ENCODE data around the gene KRTAP10-4.

Gene KRTAP10-4

DNA sequence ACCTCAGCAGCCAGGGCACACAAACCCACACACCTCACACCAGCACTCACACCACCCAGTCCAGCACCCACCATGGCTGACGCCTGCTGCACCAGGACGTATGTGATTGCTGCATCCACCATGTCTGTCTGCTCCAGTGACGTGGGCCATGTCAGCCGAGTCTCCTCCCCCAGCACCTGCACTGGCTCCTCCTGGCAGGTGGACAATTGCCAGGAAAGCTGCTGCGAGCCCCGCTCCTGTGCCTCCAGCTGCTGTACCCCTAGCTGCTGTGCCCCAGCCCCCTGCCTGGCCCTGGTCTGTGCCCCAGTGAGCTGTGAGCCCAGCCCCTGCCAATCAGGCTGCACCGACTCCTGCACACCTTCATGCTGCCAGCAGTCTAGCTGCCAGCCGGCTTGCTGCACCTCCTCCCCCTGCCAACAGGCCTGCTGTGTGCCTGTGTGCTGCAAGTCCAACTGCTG is 38.5 kb downstream of the KRTAP10-4 start, which contains the start of gene KRTAP10-8:
Gene KRTAP10-8, plus strand, starts transcription at position 51 of the 458 bp plus-strand sequence. Its CDS starts 22 bp downstream, at position 73.
- H3K9ac ChIP-seq (ENCODE audit: low read depth, low read length, poor library complexity): peak within 1 kb of the TSS; percentile 61
- no peak within 1 kb of the TSS for H3K27ac ChIP-seq (replicated peaks; ENCODE audit: low read length)
- H3K18ac ChIP-seq (ENCODE audit: low read length): peak within 1 kb of the TSS; percentile 77
- H4K91ac ChIP-seq (ENCODE audit: low read depth, low read length, poor library complexity): peak within 1 kb of the TSS; percentile 77
- no CpG with 5 or more reads among the region's 8 CpGs for WGBS, 2 donors (ENCODE audit: extremely low coverage in 2 of 2, insufficient read length in 2 of 2, insufficient replicate concordance in 1 of 2)
- H3K23ac ChIP-seq (ENCODE audit: low read depth, low read length, poor library complexity): peak within 1 kb of the TSS; percentile 22
- peak within 1 kb of the TSS; percentile 35 for H2BK120ac ChIP-seq (ENCODE audit: low read depth, low read length)
- H4K8ac ChIP-seq (ENCODE audit: low read depth, low read length): no peak within 1 kb of the TSS
- H3K79me1 ChIP-seq (ENCODE audit: low read depth, low read length): no peaks in the 10 kb centered on the region
- peak within 1 kb of the TSS; percentile 97 for H3K14ac ChIP-seq (ENCODE audit: low read length)
- no peak within 1 kb of the TSS for H3K4ac ChIP-seq (ENCODE audit: low read length)
- H3K27me3 ChIP-seq (ENCODE audit: control insufficient read depth in 3 of 3, insufficient read depth in 3 of 3, low read depth in 1 of 3, low read length in 3 of 3): no peaks in the 10 kb centered on the region
- peaks cover 3 to 8% of the 10 kb centered on the region in 2 donors for H3K9me3 ChIP-seq (replicated peaks in 1 of 2; ENCODE audit: control insufficient read depth in 2 of 2, insufficient read depth in 1 of 2, low read depth in 1 of 2, low read length in 2 of 2)
- peak within 1 kb of the TSS; percentile 41 for H2BK12ac ChIP-seq (ENCODE audit: low read length)
- no peak for DNase-seq (ENCODE audit: low spot score)
- peak within 1 kb of the TSS; percentile 84 for H2BK15ac ChIP-seq (ENCODE audit: low read length)
- peak within 1 kb of the TSS in 1 of 2 donors; percentile 22 for H3K4me3 ChIP-seq (ENCODE audit: low read length in 2 of 2)
- H3K36me3 ChIP-seq (replicated peaks in 1 of 2; ENCODE audit: control insufficient read depth in 2 of 2, insufficient read depth in 2 of 2, low read length in 2 of 2): no peaks in the 10 kb centered on the region
- H3K4me2 ChIP-seq (ENCODE audit: insufficient read depth, low read length, poor library complexity, severe bottlenecking): no peak within 1 kb of the TSS
- no peaks in the 10 kb centered on the region for H3K4me1 ChIP-seq (ENCODE audit: control insufficient read depth in 2 of 2, insufficient read depth in 1 of 2, low read depth in 1 of 2, low read length in 2 of 2)
- H2AK5ac ChIP-seq (ENCODE audit: low read depth, low read length): peak within 1 kb of the TSS; percentile 96
- no peak within 1 kb of the TSS for H2BK5ac ChIP-seq (ENCODE audit: low read length)
- no peak within 1 kb of the TSS for H2AFZ ChIP-seq (ENCODE audit: low read length)

DNA sequence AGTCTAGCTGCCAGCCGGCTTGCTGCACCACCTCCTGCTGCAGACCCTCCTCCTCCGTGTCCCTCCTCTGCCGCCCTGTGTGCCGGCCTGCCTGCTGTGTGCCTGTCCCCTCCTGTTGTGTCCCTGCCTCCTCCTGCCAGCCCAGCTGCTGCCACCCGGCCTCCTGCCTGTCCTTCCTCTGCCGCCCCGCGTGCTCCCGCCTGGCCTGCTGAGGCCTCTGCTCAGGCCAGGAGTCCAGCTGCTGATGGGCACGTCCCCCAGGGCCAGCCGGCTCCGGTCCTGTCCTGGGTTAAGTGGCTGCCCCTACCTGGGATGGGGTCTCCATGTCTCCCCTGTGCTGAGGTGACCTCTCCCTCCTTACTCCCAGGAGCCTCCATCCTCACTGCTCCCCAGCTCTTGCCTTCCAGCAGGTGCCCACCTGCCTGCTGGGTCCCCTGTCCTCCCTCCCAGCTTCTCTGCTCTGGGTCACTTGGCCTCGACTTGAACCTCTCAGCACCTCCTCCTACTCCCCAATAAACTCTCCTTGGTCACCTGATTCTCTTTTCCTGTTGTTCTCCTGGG is 39.2 kb downstream of the KRTAP10-4 start:
- peak overlapping the region; percentile 77 for H4K91ac ChIP-seq (ENCODE audit: low read depth, low read length, poor library complexity)
- peak overlapping the region; percentile 96 for H2AK5ac ChIP-seq (ENCODE audit: low read depth, low read length)
- no CpG with 5 or more reads among the region's 13 CpGs for WGBS, 2 donors (ENCODE audit: extremely low coverage in 2 of 2, insufficient read length in 2 of 2, insufficient replicate concordance in 1 of 2)

DNA sequence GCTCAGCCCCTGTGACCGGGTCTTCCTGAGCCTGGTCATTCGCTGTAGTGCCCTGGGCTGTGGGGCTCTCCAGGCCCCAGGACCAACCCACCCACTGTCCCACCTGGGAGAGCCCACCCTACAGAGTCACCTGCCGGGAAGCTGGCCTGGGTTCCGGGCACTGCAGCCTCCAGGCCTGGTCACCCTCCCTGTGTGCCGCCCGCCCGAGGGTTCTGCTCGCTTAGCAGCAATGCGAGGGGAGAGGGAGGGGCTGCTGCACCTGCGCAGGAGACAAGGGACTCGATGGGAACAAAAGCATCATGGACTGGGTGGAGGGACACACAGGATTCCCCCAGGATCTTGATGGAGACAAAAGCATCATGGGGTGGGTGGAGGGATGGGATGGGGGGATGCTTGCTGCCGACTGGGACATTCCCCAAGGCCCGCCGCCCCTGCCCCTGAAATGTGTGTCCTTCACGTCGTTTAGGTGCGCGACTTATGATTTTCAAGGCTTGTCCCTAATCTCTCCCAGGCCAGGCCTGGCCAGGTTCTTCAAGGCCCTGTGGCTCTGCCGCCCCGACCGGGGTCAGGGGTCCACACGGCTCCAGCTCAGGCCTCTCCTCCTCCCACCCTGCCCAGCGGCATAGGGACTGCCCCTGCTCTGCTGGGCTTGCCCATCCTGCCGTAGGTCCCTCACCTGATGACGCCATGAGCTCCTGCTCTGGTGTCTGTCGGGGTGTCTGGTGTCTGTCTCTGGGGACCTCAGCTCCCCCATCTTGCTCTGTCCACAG is 40.0 kb downstream of the KRTAP10-4 start:
- Histone ChIP-seq H3K23ac (ENCODE audit: low read depth, low read length, poor library complexity) (peak overlapping the region; percentile 86), H3K4me1 (ENCODE audit: control insufficient read depth in 2 of 2, insufficient read depth in 1 of 2, low read depth in 1 of 2, low read length in 2 of 2) (no peaks in the 10 kb centered on the region), H3K4ac (ENCODE audit: low read length) (peak overlapping the region; percentile 39), H3K27ac (replicated peaks; ENCODE audit: low read length) (no peak overlapping the region), H2BK5ac (ENCODE audit: low read length) (peak overlapping the region; percentile 66), H3K36me3 (replicated peaks in 1 of 2; ENCODE audit: control insufficient read depth in 2 of 2, insufficient read depth in 2 of 2, low read length in 2 of 2) (no peaks in the 10 kb centered on the region), H3K4me3 (ENCODE audit: low read length in 2 of 2) (no peak overlapping the region), H4K8ac (ENCODE audit: low read depth, low read length) (peak overlapping the region; percentile 93), H2BK15ac (ENCODE audit: low read length) (peak overlapping the region; percentile 79), H2AFZ (ENCODE audit: low read length) (no peak overlapping the region), H2BK12ac (ENCODE audit: low read length) (peak overlapping the region; percentile 68), H3K27me3 (ENCODE audit: control insufficient read depth in 3 of 3, insufficient read depth in 3 of 3, low read depth in 1 of 3, low read length in 3 of 3) (no peaks in the 10 kb centered on the region), H3K9me3 (replicated peaks in 1 of 2; ENCODE audit: control insufficient read depth in 2 of 2, insufficient read depth in 1 of 2, low read depth in 1 of 2, low read length in 2 of 2) (peaks cover 3 to 8% of the 10 kb centered on the region in 2 donors), H3K14ac (ENCODE audit: low read length) (no peak overlapping the region), H2BK120ac (ENCODE audit: low read depth, low read length) (no peak overlapping the region), H3K18ac (ENCODE audit: low read length) (peak overlapping the region; percentile 81), H3K4me2 (ENCODE audit: insufficient read depth, low read length, poor library complexity, severe bottlenecking) (no peak overlapping the region), H4K91ac (ENCODE audit: low read depth, low read length, poor library complexity) (peak overlapping the region; percentile 57), H2AK5ac (ENCODE audit: low read depth, low read length) (peak overlapping the region; percentile 94), H3K79me1 (ENCODE audit: low read depth, low read length) (no peaks in the 10 kb centered on the region), H3K9ac (ENCODE audit: low read depth, low read length, poor library complexity) (no peak overlapping the region)
- WGBS, 2 donors (ENCODE audit: extremely low coverage in 2 of 2, insufficient read length in 2 of 2, insufficient replicate concordance in 1 of 2): no CpG with 5 or more reads among the region's 26 CpGs
- no peak for DNase-seq (ENCODE audit: low spot score)

More for the DNA sequence above, 39.2 kb downstream of the KRTAP10-4 start:
- Histone ChIP-seq H3K27ac (replicated peaks; ENCODE audit: low read length) (no peak overlapping the region), H3K23ac (ENCODE audit: low read depth, low read length, poor library complexity) (peak overlapping the region; percentile 22), H2BK15ac (ENCODE audit: low read length) (peak overlapping the region; percentile 84), H3K18ac (ENCODE audit: low read length) (peak overlapping the region; percentile 57), H4K8ac (ENCODE audit: low read depth, low read length) (no peak overlapping the region), H2BK5ac (ENCODE audit: low read length) (no peak overlapping the region), H3K4me3 (ENCODE audit: low read length in 2 of 2) (peak overlapping the region in 1 of 2 donors; percentile 8), H3K14ac (ENCODE audit: low read length) (peak overlapping the region; percentile 97), H3K9me3 (replicated peaks in 1 of 2; ENCODE audit: control insufficient read depth in 2 of 2, insufficient read depth in 1 of 2, low read depth in 1 of 2, low read length in 2 of 2) (peaks cover 3 to 8% of the 10 kb centered on the region in 2 donors), H2BK120ac (ENCODE audit: low read depth, low read length) (peak overlapping the region; percentile 35), H3K4ac (ENCODE audit: low read length) (no peak overlapping the region), H3K4me1 (ENCODE audit: control insufficient read depth in 2 of 2, insufficient read depth in 1 of 2, low read depth in 1 of 2, low read length in 2 of 2) (no peaks in the 10 kb centered on the region), H3K36me3 (replicated peaks in 1 of 2; ENCODE audit: control insufficient read depth in 2 of 2, insufficient read depth in 2 of 2, low read length in 2 of 2) (no peaks in the 10 kb centered on the region), H3K27me3 (ENCODE audit: control insufficient read depth in 3 of 3, insufficient read depth in 3 of 3, low read depth in 1 of 3, low read length in 3 of 3) (no peaks in the 10 kb centered on the region), H3K4me2 (ENCODE audit: insufficient read depth, low read length, poor library complexity, severe bottlenecking) (no peak overlapping the region), H2AFZ (ENCODE audit: low read length) (no peak overlapping the region), H3K9ac (ENCODE audit: low read depth, low read length, poor library complexity) (no peak overlapping the region), H2BK12ac (ENCODE audit: low read length) (peak overlapping the region; percentile 41), H3K79me1 (ENCODE audit: low read depth, low read length) (no peaks in the 10 kb centered on the region)
- DNase-seq (ENCODE audit: low spot score): no peak

DNA sequence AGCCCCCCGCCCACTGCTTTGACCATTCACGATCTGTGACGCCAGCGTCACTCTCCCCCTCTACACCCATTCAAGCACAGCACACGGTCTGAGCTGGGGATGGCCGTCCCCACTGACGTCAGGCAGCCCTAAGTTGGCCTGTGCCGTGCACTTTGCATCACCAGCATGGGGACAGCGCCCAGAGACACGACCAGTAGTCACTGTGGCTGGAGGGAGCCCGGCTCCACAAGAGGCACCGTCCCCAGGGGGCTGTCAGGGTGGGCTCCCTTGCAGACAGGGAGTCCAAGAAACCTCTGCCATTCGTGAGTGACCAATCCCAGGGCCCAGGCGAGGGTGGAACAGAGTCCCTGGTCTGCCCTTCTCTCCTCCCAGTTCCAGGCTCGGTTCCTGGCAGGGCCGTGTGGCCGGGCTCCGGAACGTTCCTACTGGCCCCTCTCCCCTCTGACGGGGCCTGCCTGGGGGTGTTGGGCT is 40.7 kb downstream of the KRTAP10-4 start:
- Histone ChIP-seq H2AFZ (ENCODE audit: low read length) (no peak overlapping the region), H3K9ac (ENCODE audit: low read depth, low read length, poor library complexity) (no peak overlapping the region), H3K4me1 (ENCODE audit: control insufficient read depth in 2 of 2, insufficient read depth in 1 of 2, low read depth in 1 of 2, low read length in 2 of 2) (no peaks in the 10 kb centered on the region), H3K9me3 (replicated peaks in 1 of 2; ENCODE audit: control insufficient read depth in 2 of 2, insufficient read depth in 1 of 2, low read depth in 1 of 2, low read length in 2 of 2) (peaks cover 6 to 8% of the 10 kb centered on the region in 2 donors), H2BK12ac (ENCODE audit: low read length) (peak overlapping the region; percentile 68), H2BK120ac (ENCODE audit: low read depth, low read length) (peak overlapping the region; percentile 49), H4K8ac (ENCODE audit: low read depth, low read length) (no peak overlapping the region), H3K36me3 (replicated peaks in 1 of 2; ENCODE audit: control insufficient read depth in 2 of 2, insufficient read depth in 2 of 2, low read length in 2 of 2) (no peaks in the 10 kb centered on the region), H2AK5ac (ENCODE audit: low read depth, low read length) (peak overlapping the region; percentile 94), H3K4me3 (ENCODE audit: low read length in 2 of 2) (no peak overlapping the region), H3K4me2 (ENCODE audit: insufficient read depth, low read length, poor library complexity, severe bottlenecking) (no peak overlapping the region), H3K79me1 (ENCODE audit: low read depth, low read length) (no peaks in the 10 kb centered on the region), H3K27ac (replicated peaks; ENCODE audit: low read length) (no peak overlapping the region), H3K18ac (ENCODE audit: low read length) (peak overlapping the region; percentile 81), H3K23ac (ENCODE audit: low read depth, low read length, poor library complexity) (peak overlapping the region; percentile 86), H3K14ac (ENCODE audit: low read length) (no peak overlapping the region), H3K4ac (ENCODE audit: low read length) (peak overlapping the region; percentile 39), H3K27me3 (ENCODE audit: control insufficient read depth in 3 of 3, insufficient read depth in 3 of 3, low read depth in 1 of 3, low read length in 3 of 3) (no peaks in the 10 kb centered on the region), H2BK15ac (ENCODE audit: low read length) (peak overlapping the region; percentile 88), H4K91ac (ENCODE audit: low read depth, low read length, poor library complexity) (peak overlapping the region; percentile 57), H2BK5ac (ENCODE audit: low read length) (peak overlapping the region; percentile 66)
- no CpG with 5 or more reads among the region's 20 CpGs for WGBS, 2 donors (ENCODE audit: extremely low coverage in 2 of 2, insufficient read length in 2 of 2, insufficient replicate concordance in 1 of 2)
- no peak for DNase-seq (ENCODE audit: low spot score)

Data from neuronal stem cell (in vitro differentiated cells).